IPS DF 19.7 (cell line): ENCODE results near the gene RTP1.
A peak's percentile ranks its signal among the peaks of the same experiment; 100 is the strongest.
"Not testable (repeated sequence)": the region's sequence is repeated elsewhere in the genome, so short reads cannot be mapped to it uniquely, and the experiment has no call there.

Experiments used
- DNase-seq: peaks from one replicate; pipeline ENCODE4 v3.0.0-alpha.2; 2013; ENCODE audit warnings: low read depth, low spot score

Gene RTP1

GRCh38 chr3:187197335-187197649, at the start of gene RTP1:
TSS of gene RTP1 (plus strand) at chr3:187197486. CDS start at chr3:187197516, 30 bp downstream.
- DNase-seq: no peak

- DNase-seq: no peak
Observed at GRCh38 chr3:187150186-187150585, 47.1 kb upstream of the RTP1 start.

- no peak for DNase-seq
Observed at GRCh38 chr3:187150599-187150998, 46.7 kb upstream of the RTP1 start.

GRCh38 chr3:187161556-187161955, 35.7 kb upstream of the RTP1 start:
- DNase-seq: no peak

GRCh38 chr3:187162265-187162953, 34.9 kb upstream of the RTP1 start:
- DNase-seq: no peak

GRCh38 chr3:187165144-187165543, 32.1 kb upstream of the RTP1 start:
- DNase-seq: no peak

- DNase-seq: no peak
Observed at GRCh38 chr3:187166750-187167149, 30.5 kb upstream of the RTP1 start.

GRCh38 chr3:187167777-187168176, 29.5 kb upstream of the RTP1 start:
- DNase-seq: no peak

GRCh38 chr3:187169231-187169960, 27.9 kb upstream of the RTP1 start:
- DNase-seq: no peak

- DNase-seq: not testable (repeated sequence)
Observed at GRCh38 chr3:187170911-187171310, 26.4 kb upstream of the RTP1 start.

- DNase-seq: no peak
Observed at GRCh38 chr3:187172929-187173328, 24.4 kb upstream of the RTP1 start.

GRCh38 chr3:187181454-187182170, 15.7 kb upstream of the RTP1 start:
- no peak for DNase-seq

- DNase-seq: no peak
Observed at GRCh38 chr3:187183210-187183862, 13.9 kb upstream of the RTP1 start.

GRCh38 chr3:187183903-187184302, 13.4 kb upstream of the RTP1 start:
- no peak for DNase-seq

GRCh38 chr3:187185759-187186158, 11.5 kb upstream of the RTP1 start:
- DNase-seq: peak; percentile 96

GRCh38 chr3:187186375-187186774, 10.9 kb upstream of the RTP1 start:
- no peak for DNase-seq

GRCh38 chr3:187186801-187187421, 10.4 kb upstream of the RTP1 start:
- no peak for DNase-seq

- no peak for DNase-seq
Observed at GRCh38 chr3:187188931-187189330, 8.4 kb upstream of the RTP1 start.

GRCh38 chr3:187191271-187191670, 6.0 kb upstream of the RTP1 start:
- no peak for DNase-seq

- no peak for DNase-seq
Observed at GRCh38 chr3:187193181-187193580, 4.1 kb upstream of the RTP1 start.

GRCh38 chr3:187196573-187197334, 532 bp upstream of the RTP1 start:
- no peak for DNase-seq
